Neuronal stem cell (in vitro differentiated cells): Measurements from ENCODE around the gene FRY.

Experiments used
- DNase-seq: peaks from one replicate; pipeline ENCODE4 v3.0.0-alpha.2; 2013; ENCODE audit warnings: low spot score
- H2AFZ ChIP-seq: one replicate; pipeline ENCODE4 v1.6.1; 2013; ENCODE audit warnings: mild to moderate bottlenecking, low read length, inconsistent platforms
- H2AK5ac ChIP-seq: 2 replicates; pipeline ENCODE4 v1.6.1; 2013; ENCODE audit warnings: low read depth, mild to moderate bottlenecking, inconsistent platforms, low read length, moderate library complexity, mixed read lengths
- H2BK120ac ChIP-seq: 2 replicates; pipeline ENCODE4 v1.6.1; 2013; ENCODE audit warnings: low read depth, mild to moderate bottlenecking, inconsistent platforms, low read length, moderate library complexity, mixed read lengths
- H2BK12ac ChIP-seq: one replicate; pipeline ENCODE4 v1.6.1; 2013; ENCODE audit warnings: low read length, inconsistent platforms
- H2BK15ac ChIP-seq: 2 replicates; pipeline ENCODE4 v1.6.1; 2013; ENCODE audit warnings: mild to moderate bottlenecking, low read length, inconsistent platforms, mixed read lengths
- H2BK5ac ChIP-seq: one replicate; pipeline ENCODE4 v1.6.1; 2013; ENCODE audit warnings: inconsistent platforms, mild to moderate bottlenecking, low read length, moderate library complexity
- H3K14ac ChIP-seq: one replicate; pipeline ENCODE4 v1.6.1; 2013; ENCODE audit warnings: low read length, inconsistent platforms
- H3K18ac ChIP-seq: 2 replicates; pipeline ENCODE4 v1.6.1; 2013; ENCODE audit warnings: low read length, inconsistent platforms
- H3K23ac ChIP-seq: 2 replicates; pipeline ENCODE4 v1.6.1; 2013; ENCODE audit warnings: low read depth, mild to moderate bottlenecking, mixed read lengths, low read length, inconsistent platforms; ENCODE audit not compliant: poor library complexity
- H3K27ac ChIP-seq: replicated peaks from 3 replicates; pipeline ENCODE4 v1.5.1; 2013; ENCODE audit warnings: low read length, inconsistent platforms
- H3K27me3 ChIP-seq, 3 experiments: 2 replicates each; pipeline ENCODE4 v1.6.1; 2013; ENCODE audit warnings: low read length in 3 of 3, mild to moderate bottlenecking in 2 of 3, inconsistent platforms in 1 of 3, low read depth in 1 of 3, mixed read lengths in 1 of 3, moderate library complexity in 1 of 3; ENCODE audit not compliant: control insufficient read depth in 3 of 3, insufficient read depth in 3 of 3
- H3K36me3 ChIP-seq, 2 donors: replicated peaks in 1 of 2; 2 replicates each; pipeline ENCODE4 v1.6.1; 2013; ENCODE audit warnings: low read length in 2 of 2; ENCODE audit not compliant: control insufficient read depth in 2 of 2, insufficient read depth in 2 of 2
- H3K4ac ChIP-seq: 2 replicates; pipeline ENCODE4 v1.6.1; 2013; ENCODE audit warnings: inconsistent platforms, mild to moderate bottlenecking, low read length, moderate library complexity
- H3K4me1 ChIP-seq, 2 donors: 1 replicate in 1 of 2; 2 replicates in 1 of 2; pipeline ENCODE4 v1.6.1; 2013; ENCODE audit warnings: low read length in 2 of 2, low read depth in 1 of 2; ENCODE audit not compliant: control insufficient read depth in 2 of 2, insufficient read depth in 1 of 2
- H3K4me2 ChIP-seq: one replicate; pipeline ENCODE4 v1.6.1; 2013; ENCODE audit warnings: mild to moderate bottlenecking, low read length, inconsistent platforms; ENCODE audit not compliant: insufficient read depth, poor library complexity, severe bottlenecking
- H3K4me3 ChIP-seq, 2 donors: 2 replicates each; pipeline ENCODE4 v1.5.1; 2013; ENCODE audit warnings: low read length in 2 of 2, mild to moderate bottlenecking in 2 of 2, inconsistent platforms in 1 of 2, moderate library complexity in 1 of 2
- H3K79me1 ChIP-seq: one replicate; pipeline ENCODE4 v1.6.1; 2013; ENCODE audit warnings: low read depth, mild to moderate bottlenecking, inconsistent platforms, low read length, moderate library complexity
- H3K9ac ChIP-seq: one replicate; pipeline ENCODE4 v1.6.1; 2013; ENCODE audit warnings: mild to moderate bottlenecking, low read depth, low read length, inconsistent platforms; ENCODE audit not compliant: poor library complexity
- H3K9me3 ChIP-seq, 2 donors: replicated peaks in 1 of 2; 2 replicates each; pipeline versions ENCODE3 to v1.6.1; 2013; ENCODE audit warnings: low read length in 2 of 2, mild to moderate bottlenecking in 2 of 2, inconsistent platforms in 1 of 2, low read depth in 1 of 2, mixed read lengths in 1 of 2, moderate library complexity in 1 of 2; ENCODE audit not compliant: control insufficient read depth in 2 of 2, insufficient read depth in 1 of 2
- H4K8ac ChIP-seq: one replicate; pipeline ENCODE4 v1.6.1; 2013; ENCODE audit warnings: low read depth, mild to moderate bottlenecking, inconsistent platforms, low read length, moderate library complexity
- H4K91ac ChIP-seq: one replicate; pipeline ENCODE4 v1.6.1; 2013; ENCODE audit warnings: low read length, low read depth, mild to moderate bottlenecking, inconsistent platforms; ENCODE audit not compliant: poor library complexity
- WGBS, 2 donors: extraction: QIAGEN DNeasy Blood & Tissue Kit; methylation state at CpG; one replicate each; pipeline ENCODE4 v1.1.7; 2013; ENCODE audit warnings: missing lambda C conversion rate in 2 of 2, mixed read lengths in 1 of 2; ENCODE audit not compliant: insufficient read length in 2 of 2, insufficient replicate concordance in 1 of 2; ENCODE audit errors: extremely low coverage in 2 of 2; 5-methylcytosine and 5-hydroxymethylcytosine counted together

The FRY gene

DNA sequence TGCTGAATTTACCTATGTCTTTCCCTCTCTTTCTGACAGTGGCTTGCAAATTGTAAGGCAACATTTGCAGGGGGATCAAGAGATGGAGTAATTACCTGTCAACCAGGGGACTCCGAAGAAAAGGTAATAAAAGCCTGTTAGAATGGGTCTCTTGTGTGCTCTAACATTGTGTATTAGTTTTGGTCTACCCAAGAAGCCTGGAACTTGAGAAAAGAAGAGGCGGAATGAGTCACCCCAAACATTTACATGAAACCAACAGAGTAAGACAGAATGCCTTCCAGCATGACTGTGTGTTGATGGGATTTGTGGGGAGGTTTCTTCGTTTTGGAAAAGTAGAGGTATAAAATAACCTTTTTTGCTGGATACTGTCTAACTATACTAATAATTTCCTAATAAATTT is 246.9 kb downstream of the FRY start:
- no peak overlapping the region for H2BK15ac ChIP-seq
- H2AK5ac ChIP-seq, result no peak overlapping the region
- no peak overlapping the region for H2BK120ac ChIP-seq
- H4K91ac ChIP-seq, result no peak overlapping the region
- H3K14ac ChIP-seq, result no peak overlapping the region
- no peak overlapping the region for H3K4ac ChIP-seq
- WGBS, 2 donors, result no CpG with 5 or more reads among the region's 3 CpGs
- no peak overlapping the region for H3K18ac ChIP-seq
- H3K27ac ChIP-seq, result no peak overlapping the region
- H2BK5ac ChIP-seq, result no peak overlapping the region
- H3K4me3 ChIP-seq, result no peak overlapping the region
- H3K9me3 ChIP-seq, result no peaks in the 10 kb centered on the region
- H2BK12ac ChIP-seq, result no peak overlapping the region
- DNase-seq, result no peak
- no peaks in the 10 kb centered on the region for H3K27me3 ChIP-seq
- H3K79me1 ChIP-seq, result no peaks in the 10 kb centered on the region
- H3K4me2 ChIP-seq, result no peak overlapping the region
- peaks cover 0 to 3% of the 10 kb centered on the region in 2 donors for H3K36me3 ChIP-seq
- no peaks in the 10 kb centered on the region for H3K4me1 ChIP-seq
- no peak overlapping the region for H4K8ac ChIP-seq
- H3K23ac ChIP-seq, result no peak overlapping the region
- H3K9ac ChIP-seq, result no peak overlapping the region
- H2AFZ ChIP-seq, result no peak overlapping the region

DNA sequence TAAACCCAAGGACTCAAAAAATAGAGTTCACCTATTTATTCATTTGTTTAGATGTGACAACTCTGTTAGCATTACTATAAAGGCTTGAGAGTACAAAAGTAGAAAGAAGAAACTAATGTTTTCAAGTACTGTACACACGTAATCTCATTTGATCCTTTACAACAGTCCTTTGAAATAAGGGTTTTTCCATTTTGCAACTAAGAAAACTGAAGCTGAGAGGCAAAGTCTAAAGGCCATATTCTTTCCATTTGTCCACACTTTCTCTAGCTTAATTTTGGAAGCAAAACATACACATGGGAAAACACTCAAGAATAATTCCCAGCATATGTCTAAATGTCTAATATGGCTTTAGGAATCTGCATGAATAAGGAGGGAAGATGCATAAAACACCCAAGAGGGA is 249.5 kb downstream of the FRY start:
- Histone ChIP-seq H3K36me3 (peaks cover 0 to 2% of the 10 kb centered on the region in 2 donors), H3K23ac (no peak overlapping the region), H3K4me2 (no peak overlapping the region), H2BK12ac (no peak overlapping the region), H3K9me3 (no peaks in the 10 kb centered on the region), H3K27me3 (no peaks in the 10 kb centered on the region), H4K8ac (no peak overlapping the region), H2AFZ (no peak overlapping the region), H3K27ac (no peak overlapping the region), H2BK120ac (no peak overlapping the region), H2BK5ac (no peak overlapping the region), H3K9ac (no peak overlapping the region), H4K91ac (no peak overlapping the region), H3K18ac (no peak overlapping the region), H2AK5ac (no peak overlapping the region), H3K14ac (no peak overlapping the region), H3K4me1 (peaks cover 4 to 11% of the 10 kb centered on the region in 2 donors), H3K79me1 (no peaks in the 10 kb centered on the region), H3K4me3 (no peak overlapping the region), H3K4ac (no peak overlapping the region), H2BK15ac (no peak overlapping the region)
- no peak for DNase-seq
- no CpG with 5 or more reads among the region's 1 CpG for WGBS, 2 donors

DNA sequence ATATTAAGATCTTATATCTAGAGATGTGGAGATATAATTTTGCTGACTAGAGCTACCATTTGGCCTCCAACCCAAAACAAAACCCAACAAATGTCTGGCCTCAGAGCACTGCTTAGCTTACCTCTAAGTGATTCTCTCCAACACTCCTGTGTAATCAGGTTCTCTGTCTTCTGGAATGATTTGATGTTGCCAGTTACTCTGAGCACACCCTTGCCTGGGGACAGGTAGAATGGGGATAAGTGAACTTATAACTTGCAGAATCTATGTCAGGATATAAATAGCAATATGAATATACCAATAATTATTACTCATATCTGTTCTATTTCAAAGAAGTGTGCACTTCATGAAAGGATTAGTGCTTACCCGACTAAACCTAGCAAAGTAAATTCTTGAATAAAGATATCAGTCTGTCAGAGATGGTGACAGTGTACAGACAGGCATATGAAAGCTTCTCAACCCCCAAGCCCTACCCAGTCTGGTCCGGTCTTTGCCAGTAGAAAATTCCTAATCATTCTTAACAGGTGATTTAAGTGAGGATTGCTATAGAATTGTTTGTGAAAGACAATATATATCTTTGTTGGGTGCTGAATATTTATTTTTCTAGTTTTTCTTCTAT is 250.6 kb downstream of the FRY start:
- Histone ChIP-seq H3K4me2 (no peak overlapping the region), H4K91ac (no peak overlapping the region), H3K27me3 (no peaks in the 10 kb centered on the region), H3K4me3 (no peak overlapping the region), H3K9me3 (no peaks in the 10 kb centered on the region), H3K23ac (no peak overlapping the region), H3K27ac (no peak overlapping the region), H3K36me3 (peaks cover 0 to 2% of the 10 kb centered on the region in 2 donors), H2BK12ac (no peak overlapping the region), H2BK120ac (no peak overlapping the region), H2BK15ac (no peak overlapping the region), H3K4ac (no peak overlapping the region), H3K14ac (no peak overlapping the region), H3K18ac (no peak overlapping the region), H4K8ac (no peak overlapping the region), H2AFZ (no peak overlapping the region), H3K9ac (no peak overlapping the region), H2AK5ac (no peak overlapping the region), H2BK5ac (no peak overlapping the region), H3K4me1 (peaks cover 4 to 11% of the 10 kb centered on the region in 2 donors), H3K79me1 (no peaks in the 10 kb centered on the region)
- no peak for DNase-seq
- no CpG with 5 or more reads among the region's 2 CpGs for WGBS, 2 donors

DNA sequence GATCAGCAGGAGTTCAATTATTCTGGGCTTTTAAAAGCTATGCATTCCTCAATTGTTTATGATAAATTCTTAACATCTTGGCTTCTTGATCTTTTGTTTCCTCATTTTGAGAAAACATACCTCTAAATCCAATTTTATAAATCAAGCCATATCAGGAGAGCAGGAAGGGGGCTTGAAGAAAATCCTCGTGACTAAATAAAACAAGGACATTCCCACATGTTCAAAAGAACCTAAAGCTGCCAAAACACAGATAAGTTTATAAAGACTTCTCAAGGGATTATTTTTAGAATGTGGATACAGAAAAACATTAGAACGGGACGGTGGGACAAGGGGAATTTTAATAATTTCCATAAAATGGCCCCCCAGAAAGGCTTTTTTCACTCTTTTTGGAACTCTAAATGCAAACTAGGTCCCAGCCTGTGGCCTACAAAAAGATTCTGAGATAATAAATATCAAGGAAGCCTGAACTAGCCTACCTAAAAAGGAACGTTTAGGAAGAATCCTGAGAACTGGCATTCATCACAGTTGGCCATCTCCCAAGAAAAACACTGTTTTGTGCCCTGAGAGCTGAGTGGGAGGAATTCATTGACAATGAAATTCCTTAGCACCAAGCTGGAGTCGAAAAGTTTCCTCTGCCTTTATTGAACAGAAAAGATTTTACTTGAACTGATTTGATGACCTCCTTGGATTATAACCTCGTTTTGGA is 253.5 kb downstream of the FRY start:
- no peak overlapping the region for H3K4me2 ChIP-seq
- peaks cover 4 to 11% of the 10 kb centered on the region in 2 donors for H3K4me1 ChIP-seq
- no peaks in the 10 kb centered on the region for H3K9me3 ChIP-seq
- peak; percentile 11 for DNase-seq
- no peak overlapping the region for H2BK12ac ChIP-seq
- H2AFZ ChIP-seq, result peak overlapping the region; percentile 87
- H3K79me1 ChIP-seq, result no peaks in the 10 kb centered on the region
- no peak overlapping the region for H4K8ac ChIP-seq
- H3K23ac ChIP-seq, result no peak overlapping the region
- no peak overlapping the region for H4K91ac ChIP-seq
- no peak overlapping the region for H2BK15ac ChIP-seq
- peak overlapping the region; percentile 52 for H3K27ac ChIP-seq
- H3K9ac ChIP-seq, result no peak overlapping the region
- no peak overlapping the region for H2AK5ac ChIP-seq
- no peak overlapping the region for H2BK5ac ChIP-seq
- no peak overlapping the region for H3K18ac ChIP-seq
- H3K4ac ChIP-seq, result no peak overlapping the region
- no CpG with 5 or more reads among the region's 6 CpGs for WGBS, 2 donors
- H3K27me3 ChIP-seq, result no peaks in the 10 kb centered on the region
- H2BK120ac ChIP-seq, result no peak overlapping the region
- no peak overlapping the region for H3K14ac ChIP-seq
- H3K36me3 ChIP-seq, result peaks cover 0 to 2% of the 10 kb centered on the region in 2 donors
- H3K4me3 ChIP-seq, result no peak overlapping the region
